LNCaP clone FGC (cell line): ENCODE measurements around the gene RAB4A.

Experiments used
- DNase-seq: peaks from one replicate; pipeline ENCODE4 v3.0.0-alpha.2; 2011; ENCODE audit warnings: low read depth
- H3K4me3 ChIP-seq: 2 replicates; pipeline ENCODE4 v1.5.1; 2011; ENCODE audit warnings: mild to moderate bottlenecking, low read depth, low read length, control low read depth
- TF ChIP-seq, protein P1 (sequence below): IDR thresholded peaks from 2 replicates; pipeline ENCODE4 v1.5.1; 2012; ENCODE audit warnings: mild to moderate bottlenecking; ENCODE audit not compliant: control insufficient read depth, insufficient read depth; ENCODE audit errors: extremely low read depth

RAB4A gene

DNA sequence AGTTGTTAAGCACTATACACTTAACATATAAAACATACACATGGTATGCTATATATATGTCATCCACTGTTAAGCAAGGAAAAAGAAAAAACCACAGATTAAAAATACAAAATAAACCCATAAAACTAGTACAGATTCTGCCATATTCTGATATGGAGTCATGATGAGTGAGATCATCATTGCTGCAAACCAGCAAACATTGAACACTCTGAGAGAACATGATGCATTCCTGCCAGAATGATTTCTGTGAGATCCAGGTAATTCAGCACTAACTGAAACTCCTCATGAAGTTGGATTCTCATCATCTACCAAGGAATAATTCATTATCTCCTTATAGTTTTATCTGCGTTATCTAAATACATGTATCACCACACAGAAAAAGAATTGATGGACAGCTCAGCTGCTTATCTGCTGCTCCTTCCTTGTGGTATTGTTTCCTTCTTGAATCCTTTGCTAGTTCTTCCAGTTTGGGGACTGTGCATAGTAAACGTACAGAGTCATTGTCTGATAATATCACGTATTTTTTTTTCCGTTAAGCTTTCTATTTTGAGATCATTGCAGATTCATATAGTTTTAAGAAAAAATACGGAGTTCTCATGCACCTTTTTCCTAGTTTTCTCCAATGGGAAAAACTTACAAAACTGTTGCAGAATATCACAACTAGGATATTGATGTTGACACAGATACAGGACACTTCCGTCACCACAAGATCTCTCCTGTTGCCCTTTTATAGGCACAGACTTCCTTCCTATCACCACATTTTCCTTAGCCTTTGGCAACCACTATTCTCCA, 9.3 kb downstream of the RAB4A start:
- peak overlapping the region; percentile 40 for H3K4me3 ChIP-seq
- TF ChIP-seq, protein P1, sequence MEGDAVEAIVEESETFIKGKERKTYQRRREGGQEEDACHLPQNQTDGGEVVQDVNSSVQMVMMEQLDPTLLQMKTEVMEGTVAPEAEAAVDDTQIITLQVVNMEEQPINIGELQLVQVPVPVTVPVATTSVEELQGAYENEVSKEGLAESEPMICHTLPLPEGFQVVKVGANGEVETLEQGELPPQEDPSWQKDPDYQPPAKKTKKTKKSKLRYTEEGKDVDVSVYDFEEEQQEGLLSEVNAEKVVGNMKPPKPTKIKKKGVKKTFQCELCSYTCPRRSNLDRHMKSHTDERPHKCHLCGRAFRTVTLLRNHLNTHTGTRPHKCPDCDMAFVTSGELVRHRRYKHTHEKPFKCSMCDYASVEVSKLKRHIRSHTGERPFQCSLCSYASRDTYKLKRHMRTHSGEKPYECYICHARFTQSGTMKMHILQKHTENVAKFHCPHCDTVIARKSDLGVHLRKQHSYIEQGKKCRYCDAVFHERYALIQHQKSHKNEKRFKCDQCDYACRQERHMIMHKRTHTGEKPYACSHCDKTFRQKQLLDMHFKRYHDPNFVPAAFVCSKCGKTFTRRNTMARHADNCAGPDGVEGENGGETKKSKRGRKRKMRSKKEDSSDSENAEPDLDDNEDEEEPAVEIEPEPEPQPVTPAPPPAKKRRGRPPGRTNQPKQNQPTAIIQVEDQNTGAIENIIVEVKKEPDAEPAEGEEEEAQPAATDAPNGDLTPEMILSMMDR: no peak
- DNase-seq: no peak

DNA sequence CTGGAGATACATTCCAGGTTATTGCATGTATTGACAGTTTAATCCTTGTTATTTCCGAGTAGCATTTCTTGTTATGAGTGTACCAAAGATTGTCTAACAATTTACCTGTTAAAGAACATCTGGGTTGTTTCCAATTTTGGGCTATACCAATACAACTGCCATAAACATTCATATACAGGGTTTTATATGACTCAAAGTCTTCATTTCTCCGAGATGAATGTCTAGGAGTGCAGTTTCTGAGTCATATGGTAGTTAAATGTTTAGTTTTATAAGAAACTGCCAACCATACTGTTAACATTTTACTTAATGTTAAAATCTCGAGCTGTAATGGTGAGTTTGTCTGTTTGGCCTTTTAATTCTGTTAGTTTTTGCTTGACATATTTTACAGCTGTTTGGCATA, 10.0 kb downstream of the RAB4A start:
- DNase-seq: no peak
- peak overlapping the region; percentile 40 for H3K4me3 ChIP-seq
- TF ChIP-seq, protein P1: no peak

DNA sequence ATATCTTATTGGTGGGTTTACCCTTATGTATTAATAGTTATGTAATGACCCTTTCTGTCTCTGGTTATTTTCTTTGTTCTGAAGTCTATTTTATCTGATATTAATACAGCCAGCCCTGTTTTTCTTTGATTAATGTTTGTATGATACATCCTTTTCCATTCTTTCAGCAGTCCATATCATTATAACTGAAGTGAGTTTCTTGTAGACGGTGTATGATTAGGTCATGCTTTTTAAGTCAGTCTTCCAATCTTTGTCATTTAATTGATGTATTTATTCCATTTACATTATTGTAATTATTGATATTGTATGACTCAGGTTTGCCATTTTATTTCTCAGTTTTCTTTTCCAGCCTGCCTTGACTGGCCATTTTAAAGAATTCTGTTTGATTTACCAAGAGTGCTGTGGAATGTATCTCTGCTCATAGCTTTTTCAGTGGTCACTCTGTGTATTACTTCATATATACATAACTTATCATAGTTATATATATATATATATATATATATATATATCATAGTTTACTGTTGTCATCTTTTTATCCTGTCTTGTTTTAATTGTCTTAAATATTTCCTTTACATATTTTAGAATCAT, 10.5 kb downstream of the RAB4A start:
- no peak overlapping the region for H3K4me3 ChIP-seq
- DNase-seq: no peak
- TF ChIP-seq, protein P1: no peak

DNA sequence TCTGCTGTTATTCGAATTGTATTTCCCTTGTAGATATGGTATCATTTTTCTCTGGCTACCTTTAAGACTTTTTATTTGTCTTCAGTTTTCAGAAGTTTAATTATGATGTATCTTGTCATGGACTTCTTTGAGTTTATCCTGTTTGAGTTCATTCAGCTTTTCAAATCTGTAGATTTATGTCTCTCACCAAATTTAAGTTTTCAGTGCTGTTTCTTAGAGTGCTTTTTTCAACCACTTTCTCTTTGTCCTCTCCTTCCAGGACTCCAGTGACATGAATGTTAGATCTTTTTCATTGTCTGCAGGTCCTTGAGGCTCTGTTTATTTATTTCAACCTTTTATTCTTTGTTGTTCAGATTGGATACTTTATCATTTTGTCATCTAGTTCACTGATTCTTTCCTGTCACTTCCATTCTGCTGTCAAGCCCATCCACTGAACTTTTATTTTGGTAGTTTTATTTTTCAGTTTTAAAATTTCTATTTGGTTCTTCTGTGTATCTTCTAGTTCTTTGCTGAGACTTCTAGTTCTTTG, 11.4 kb downstream of the RAB4A start:
- no peak for DNase-seq
- TF ChIP-seq, protein P1: no peak
- no peak overlapping the region for H3K4me3 ChIP-seq

DNA sequence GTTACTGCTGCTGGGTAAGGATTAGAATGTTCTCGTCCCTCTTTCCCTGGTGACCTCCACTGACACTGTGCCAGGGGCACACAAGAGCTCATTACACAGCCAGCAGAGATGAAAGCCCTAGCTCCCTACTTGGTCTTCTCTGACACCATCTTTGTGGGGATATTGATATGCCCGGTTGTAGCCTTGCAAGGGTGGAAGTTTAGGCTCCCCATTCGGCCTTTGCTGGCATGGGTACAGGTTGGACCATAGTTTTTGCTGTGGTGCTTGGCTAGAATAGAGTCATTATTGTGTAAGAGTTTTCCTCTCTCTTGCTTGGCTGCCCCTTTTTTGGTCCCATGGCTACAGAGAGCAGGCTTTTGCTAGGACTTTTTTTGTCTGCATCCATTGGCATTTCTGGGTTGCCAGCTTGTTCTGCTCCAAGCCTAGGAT, 12.3 kb downstream of the RAB4A start:
- no peak overlapping the region for H3K4me3 ChIP-seq
- TF ChIP-seq, protein P1: no peak
- DNase-seq: no peak

DNA sequence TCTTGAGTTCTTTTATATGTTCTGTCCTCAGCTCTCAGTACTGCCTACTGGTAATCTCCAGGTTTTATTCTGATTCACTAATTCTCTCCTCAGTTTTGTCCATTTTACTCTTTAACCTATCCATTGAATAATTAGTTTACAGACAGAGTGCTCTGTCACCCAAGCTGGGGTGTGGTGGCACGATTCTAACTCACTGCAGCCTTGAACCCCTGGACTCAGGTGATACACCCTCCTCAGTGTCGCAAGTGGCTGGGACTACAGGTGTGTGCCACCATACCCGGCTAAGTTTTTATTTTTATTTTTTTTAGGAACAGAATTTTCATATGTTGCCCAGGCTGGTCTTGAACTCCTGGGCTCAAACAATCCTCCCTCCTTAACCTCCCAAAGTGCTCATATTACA, 14.0 kb downstream of the RAB4A start:
- TF ChIP-seq, protein P1: no peak
- DNase-seq: no peak
- H3K4me3 ChIP-seq: no peak overlapping the region
